ENCODE data around the gene MYO1C. TPM values are rescaled to one million over a fixed set of nuclear protein-coding genes. Genes with fewer than 3 reads are reported as not detected.

Gene MYO1C
- total and polyA plus RNA-seq, 2 of the 8 experiments (the other 6 are each of a cell fraction or from before 2014, with no cell fraction given) = 40.1 to 78.6 TPM

GRCh38 chr17:1446201-1446600, 46.3 kb downstream of the MYO1C start:
- Histone ChIP-seq H2BK120ac (replicated peaks; ENCODE audit: low read depth, low read length) (no peak overlapping the region), H4K20me1 (replicated peaks in 1 of 2; ENCODE audit: control insufficient read depth in 1 of 2, insufficient read depth in 2 of 2, low read length in 2 of 2) (peaks cover 5 to 24% of the 10 kb centered on the region in 2 experiments)
- FAIRE-seq = no peak

More at GRCh38 chr17:1446201-1446600, 46.3 kb downstream of the MYO1C start:
- Histone ChIP-seq H3K36me3 (ENCODE audit: control insufficient read depth in 2 of 4, insufficient read depth in 4 of 4, low read length in 3 of 4) (peaks cover 0 to 2% (median 0%) of the 10 kb centered on the region in 4 experiments; a peak in 2 of 8 replicates), H2BK5ac (ENCODE audit: low read depth, low read length) (no peak overlapping the region), H4K91ac (replicated peaks; ENCODE audit: insufficient read length, low read length) (no peak overlapping the region), H2AFZ (ENCODE audit: low read length) (no peak overlapping the region), H3K23ac (ENCODE audit: insufficient read length) (no peak overlapping the region), H3K4ac (replicated peaks; ENCODE audit: insufficient read length, low read depth, low read length) (no peak overlapping the region), H3K23me2 (ENCODE audit: low read depth, low read length) (no peaks in the 10 kb centered on the region), H2BK20ac (ENCODE audit: low read length) (no peak overlapping the region), H3K4me1 (replicated peaks in 1 of 4; ENCODE audit: control insufficient read depth in 3 of 4, insufficient read depth in 4 of 4, low read length in 3 of 4) (no peaks in the 10 kb centered on the region), H4K5ac (ENCODE audit: insufficient read length, low read depth, low read length) (no peak overlapping the region), H3K9me3 (ENCODE audit: insufficient read depth in 2 of 2, low read depth in 1 of 2, low read length in 1 of 2) (no peaks in the 10 kb centered on the region), H2BK15ac (ENCODE audit: low read length) (no peak overlapping the region), H3K27me3 (replicated peaks in 1 of 4; ENCODE audit: control insufficient read depth in 3 of 4, extremely low read depth in 1 of 4, insufficient read depth in 3 of 4, low read length in 3 of 4) (no peaks in the 10 kb centered on the region), H3K9ac (replicated peaks in 1 of 4; ENCODE audit: extremely low read depth in 1 of 4, low read depth in 3 of 4, low read length in 3 of 4) (no peak overlapping the region), H3K18ac (ENCODE audit: extremely low read depth, low read length) (no peak overlapping the region), H2BK12ac (ENCODE audit: low read depth, low read length) (no peak overlapping the region), H3K4me2 (ENCODE audit: insufficient read depth in 1 of 2, low read depth in 2 of 2, low read length in 2 of 2) (no peak overlapping the region), H3K14ac (ENCODE audit: insufficient read length) (no peak overlapping the region), H3K27ac (ENCODE audit: low read depth, low read length) (no peak overlapping the region), H2AK5ac (ENCODE audit: low read depth, low read length) (no peak overlapping the region), H3K79me2 (ENCODE audit: control insufficient read depth in 1 of 2, insufficient read depth in 2 of 2, low read length in 2 of 2) (peaks cover 44 to 89% of the 10 kb centered on the region in 2 experiments), H3K79me1 (ENCODE audit: low read depth, low read length) (peaks cover 3% of the 10 kb centered on the region), H3K4me3 (ENCODE audit: extremely low read depth in 1 of 4, insufficient read depth in 2 of 4, low read depth in 3 of 4, low read length in 4 of 4) (no peak overlapping the region), H3K56ac (replicated peaks; ENCODE audit: insufficient read length, low read depth, low read length) (no peak overlapping the region), H4K8ac (ENCODE audit: extremely low read depth, insufficient read depth, low read length) (no peak overlapping the region)
- no peak for DNase-seq (ENCODE audit: low read depth in 1 of 2, low spot score in 2 of 2)
- 95% methylated on average over 12 of the region's 12 CpGs; no CpG with 5 or more reads in 1 of the 2 experiments for WGBS, 2 experiments (ENCODE audit: extremely low coverage in 1 of 2, insufficient coverage in 1 of 2, insufficient read length in 1 of 2, insufficient replicate concordance in 2 of 2, low coverage in 1 of 2, low lambda C conversion rate in 2 of 2, missing lambda C conversion rate in 1 of 2)
- ChIA-PET CTCF (ENCODE audit: partially characterized antibody) (interaction anchor here (0.7 kb wide), 1 partner anchor 26 kb away, joined by 6 read pairs; no protein-coding TSS in a partner anchor), POLR2A (ENCODE audit: partially characterized antibody) (interaction anchor here (0.6 to 3.7 kb wide), 4 partner anchors 8 to 46 kb away, joined by 4 to 13 read pairs (median 6); partner anchors contain the start of genes CRK and YWHAE)
- TF ChIP-seq TEAD4 (IDR thresholded peaks at IDR 0.05; ENCODE audit: low read depth, low read length) (no peak), TBP (IDR thresholded peaks at IDR 0.05; ENCODE audit: low read depth, low read length) (no peak), RAD21 (IDR thresholded peaks at IDR 0.05 in 1 of 2, conservative IDR thresholded peaks at IDR 0.05 in 1 of 2; ENCODE audit: low read depth in 2 of 2, low read length in 2 of 2) (no peak), JUN (IDR thresholded peaks at IDR 0.05; ENCODE audit: low read depth, low read length) (no peak), CTCF (IDR thresholded peaks at IDR 0.05; ENCODE audit: control extremely low read depth in 1 of 3, insufficient read depth in 1 of 3, low read depth in 1 of 3, low read length in 3 of 3) (no peak), POU5F1 (IDR thresholded peaks at IDR 0.05; ENCODE audit: low read depth, low read length) (no peak), CREB1 (IDR thresholded peaks at IDR 0.05) (no peak)
